ENCODE measurements around the gene ADAM15.

ADAM15 gene

DNA sequence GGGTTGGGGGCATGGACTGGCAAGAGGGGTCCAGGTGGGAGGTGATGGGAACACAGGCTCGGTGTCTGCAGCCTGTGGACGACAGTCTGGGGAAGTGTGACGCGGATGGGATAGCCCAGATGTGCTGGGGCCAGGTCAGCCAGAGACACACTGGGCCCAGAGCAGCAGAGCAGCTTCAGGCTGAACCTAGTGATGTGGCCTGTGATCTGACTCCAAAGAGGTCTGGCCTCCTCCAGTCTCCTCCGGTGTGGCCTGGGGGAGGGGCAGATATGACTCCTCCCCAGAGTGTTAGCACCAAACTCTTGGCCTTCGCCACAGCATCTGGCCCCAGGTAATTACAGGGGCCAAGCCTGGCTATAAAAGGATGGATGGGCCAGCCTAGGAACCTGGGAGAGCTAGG lies 41.0 kb downstream of the ADAM15 start:
- no peak for DNase-seq

DNA sequence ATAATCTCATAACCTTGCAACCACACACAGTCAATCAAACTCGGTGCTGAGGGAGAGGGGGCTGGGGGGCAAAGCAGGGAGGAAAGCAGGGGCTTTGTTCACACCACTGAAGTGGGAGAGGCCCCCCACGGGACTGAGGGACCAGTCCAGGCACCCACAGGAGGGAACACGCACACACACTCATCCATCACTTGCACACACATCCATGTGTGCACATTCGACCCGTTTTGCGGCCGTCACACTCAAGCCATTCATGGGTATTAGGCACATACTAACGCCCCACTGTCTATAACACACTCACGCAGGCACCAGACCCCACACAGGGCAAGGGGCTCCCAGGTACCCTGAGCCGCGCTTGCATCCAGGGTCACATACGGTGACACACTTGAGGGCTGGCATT lies 41.5 kb downstream of the ADAM15 start:
- DNase-seq: no peak

DNA sequence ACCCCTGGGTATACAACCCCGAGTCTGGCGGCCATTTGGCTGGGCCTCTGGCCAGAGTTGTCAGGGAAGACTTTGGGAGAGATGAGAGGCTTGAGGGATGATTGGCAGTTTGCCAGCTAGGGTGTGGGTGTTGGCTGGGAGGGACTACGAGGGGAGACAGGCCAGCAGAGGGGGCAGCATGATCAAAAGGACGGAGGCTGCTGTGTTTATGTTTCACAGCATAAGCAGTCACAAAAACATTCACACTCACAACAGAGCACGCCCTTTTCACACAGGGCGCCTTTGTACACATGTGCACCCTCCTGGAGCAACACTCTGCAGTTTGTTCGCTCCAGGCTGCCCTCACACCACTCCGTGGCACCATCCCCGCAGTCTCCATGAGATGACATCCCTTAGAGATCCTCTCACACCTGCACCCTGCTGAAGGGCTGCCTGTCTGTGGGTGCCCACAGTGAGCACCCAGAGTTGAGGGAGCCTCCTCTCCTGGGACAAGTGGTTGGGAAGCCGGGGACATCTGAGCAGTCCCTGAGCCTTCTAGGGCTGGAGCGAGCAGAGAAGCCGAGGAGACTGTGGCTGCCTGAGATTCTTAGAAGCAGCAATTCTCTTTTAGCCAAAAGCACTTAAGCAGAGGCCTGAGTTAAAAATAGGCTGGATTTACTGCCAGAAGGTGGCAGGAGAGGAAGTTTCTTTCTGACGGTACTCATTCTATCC lies 43.0 kb downstream of the ADAM15 start:
- peak; percentile 97 for DNase-seq

DNA sequence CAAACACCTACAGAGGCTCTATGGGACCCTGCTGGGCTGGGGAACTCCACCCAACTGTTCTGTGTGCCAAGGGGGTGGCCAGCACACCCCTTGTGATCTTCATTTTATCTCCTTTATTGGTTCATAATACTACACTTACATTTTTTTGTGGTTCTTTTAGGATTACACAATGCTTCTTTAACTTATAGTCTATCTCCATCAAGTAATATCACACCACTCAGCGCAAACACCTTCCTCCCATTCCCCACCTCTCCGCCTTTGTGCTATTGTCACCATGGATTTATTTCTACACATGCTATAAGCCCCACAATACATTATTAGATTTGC lies 43.5 kb downstream of the ADAM15 start:
- DNase-seq: no peak

DNA sequence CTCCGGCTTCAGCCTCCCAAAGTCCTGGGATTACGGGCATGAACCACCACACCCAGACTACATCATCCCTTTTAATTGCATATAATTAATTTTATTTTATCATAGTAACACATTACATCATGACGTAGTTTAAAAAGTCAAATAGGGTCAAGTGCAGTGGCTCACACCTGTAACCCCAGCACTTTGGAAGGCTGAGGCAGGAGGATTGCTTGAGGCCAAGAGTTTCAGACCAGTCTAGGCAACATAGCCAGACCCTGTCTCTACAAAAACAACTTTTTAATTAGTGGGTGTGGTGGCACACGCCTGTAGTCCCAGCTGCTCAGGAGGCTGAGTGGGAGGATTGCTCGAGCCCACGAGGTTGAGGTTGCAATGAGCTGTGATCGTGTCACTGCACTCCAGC lies 48.2 kb downstream of the ADAM15 start:
- DNase-seq: no peak

DNA sequence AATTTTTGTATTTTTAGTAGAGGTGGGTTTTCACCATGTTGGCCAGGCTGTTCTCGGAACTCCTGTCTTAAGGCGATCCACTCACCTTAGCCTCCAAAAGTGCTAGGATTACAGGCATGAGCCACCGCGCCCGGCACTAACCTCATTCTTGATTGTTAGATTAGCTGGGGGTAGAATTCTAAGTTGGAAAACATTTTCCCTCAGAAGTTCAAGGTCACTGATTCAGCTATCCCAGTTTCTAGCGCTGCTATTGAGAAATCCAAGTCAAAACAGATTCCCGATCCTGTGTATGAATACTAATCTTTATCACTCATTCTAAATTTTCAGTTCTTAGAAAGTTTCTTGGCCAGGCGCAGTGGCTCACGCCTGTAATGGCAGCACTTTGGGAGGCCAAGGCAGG lies 52.2 kb downstream of the ADAM15 start:
- DNase-seq: no peak

DNA sequence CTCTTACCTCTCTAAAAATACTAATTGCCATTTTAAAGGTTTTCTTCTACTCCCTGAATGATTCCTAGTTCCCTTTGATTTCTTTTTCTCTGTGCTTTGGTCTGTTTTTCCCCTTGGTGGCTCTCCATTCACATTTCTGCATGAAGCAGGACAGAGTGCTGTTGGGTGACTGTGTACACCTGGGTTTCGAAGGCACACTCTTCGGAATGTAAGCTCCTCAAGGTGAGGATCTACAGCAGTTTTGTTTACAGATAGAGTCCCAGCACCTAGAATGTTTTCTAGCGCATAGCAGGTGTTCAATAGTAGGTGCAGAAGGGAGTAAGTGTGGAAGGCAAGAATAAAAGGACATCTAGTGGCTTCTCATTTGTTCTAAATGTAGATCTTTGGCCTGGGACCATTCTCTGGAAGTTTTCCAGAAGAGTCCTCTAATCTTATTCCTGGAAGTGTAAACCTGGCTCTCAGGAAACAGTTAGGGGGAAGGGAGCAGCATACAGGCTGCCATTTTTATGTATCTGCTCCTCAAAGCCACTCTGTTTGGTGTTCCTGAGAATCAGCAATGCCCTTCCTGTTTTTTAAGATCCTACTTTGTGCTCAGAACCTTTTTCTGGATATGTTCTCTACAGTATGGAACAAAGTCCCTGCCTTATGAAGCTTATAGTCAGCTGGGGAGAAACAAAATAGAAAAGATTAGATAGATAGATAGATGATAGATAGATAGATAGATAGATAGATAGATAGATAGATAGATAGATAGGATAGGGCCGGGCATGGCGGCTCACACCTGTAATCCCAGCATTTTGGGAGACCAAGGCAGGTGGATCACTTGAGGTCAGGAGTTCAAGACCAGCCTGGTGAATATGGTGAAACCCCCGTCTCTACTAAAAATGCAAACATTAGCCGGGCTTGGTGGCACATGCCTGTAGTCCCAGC lies 53.8 kb downstream of the ADAM15 start:
- DNase-seq: no peak

DNA sequence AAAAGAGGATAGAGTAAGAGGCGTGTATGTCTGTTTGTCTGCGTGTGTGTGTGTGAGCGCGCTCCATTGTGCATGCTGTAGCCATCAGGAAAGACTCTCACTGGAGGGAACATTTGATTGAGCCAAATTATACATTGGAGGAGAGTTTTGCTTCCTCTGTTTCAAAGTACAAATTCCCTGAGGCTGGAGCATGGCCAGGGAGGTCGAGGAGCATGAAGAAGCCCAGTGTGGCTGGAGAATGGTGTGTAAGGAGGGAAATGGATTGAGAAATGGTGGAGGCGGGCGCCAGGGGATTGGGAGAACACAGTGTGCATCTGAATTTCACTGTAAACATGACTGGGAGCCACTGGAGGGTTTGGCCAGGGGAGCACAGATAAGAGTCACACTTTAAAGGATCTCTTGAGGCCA lies 54.5 kb downstream of the ADAM15 start:
- DNase-seq: no peak

DNA sequence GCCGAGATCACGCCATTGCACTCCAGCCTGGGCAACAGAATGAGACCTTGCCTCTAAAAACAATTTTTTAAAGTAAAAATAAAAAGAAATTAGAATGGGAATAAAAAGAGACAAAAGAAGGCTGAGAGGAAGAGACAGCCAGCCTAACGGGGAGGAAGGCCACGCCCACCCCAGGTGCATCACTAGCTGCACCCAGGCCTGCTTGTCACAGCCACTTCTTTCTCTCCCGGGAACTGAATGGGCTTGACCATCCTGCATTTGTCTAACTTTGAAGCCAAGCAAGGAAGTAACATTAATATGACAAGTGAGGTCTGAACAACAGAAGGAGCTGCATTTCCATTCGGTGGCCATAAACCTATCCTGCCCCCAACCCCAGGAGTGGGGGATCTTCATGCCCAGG lies 55.7 kb downstream of the ADAM15 start:
- DNase-seq: no peak

DNA sequence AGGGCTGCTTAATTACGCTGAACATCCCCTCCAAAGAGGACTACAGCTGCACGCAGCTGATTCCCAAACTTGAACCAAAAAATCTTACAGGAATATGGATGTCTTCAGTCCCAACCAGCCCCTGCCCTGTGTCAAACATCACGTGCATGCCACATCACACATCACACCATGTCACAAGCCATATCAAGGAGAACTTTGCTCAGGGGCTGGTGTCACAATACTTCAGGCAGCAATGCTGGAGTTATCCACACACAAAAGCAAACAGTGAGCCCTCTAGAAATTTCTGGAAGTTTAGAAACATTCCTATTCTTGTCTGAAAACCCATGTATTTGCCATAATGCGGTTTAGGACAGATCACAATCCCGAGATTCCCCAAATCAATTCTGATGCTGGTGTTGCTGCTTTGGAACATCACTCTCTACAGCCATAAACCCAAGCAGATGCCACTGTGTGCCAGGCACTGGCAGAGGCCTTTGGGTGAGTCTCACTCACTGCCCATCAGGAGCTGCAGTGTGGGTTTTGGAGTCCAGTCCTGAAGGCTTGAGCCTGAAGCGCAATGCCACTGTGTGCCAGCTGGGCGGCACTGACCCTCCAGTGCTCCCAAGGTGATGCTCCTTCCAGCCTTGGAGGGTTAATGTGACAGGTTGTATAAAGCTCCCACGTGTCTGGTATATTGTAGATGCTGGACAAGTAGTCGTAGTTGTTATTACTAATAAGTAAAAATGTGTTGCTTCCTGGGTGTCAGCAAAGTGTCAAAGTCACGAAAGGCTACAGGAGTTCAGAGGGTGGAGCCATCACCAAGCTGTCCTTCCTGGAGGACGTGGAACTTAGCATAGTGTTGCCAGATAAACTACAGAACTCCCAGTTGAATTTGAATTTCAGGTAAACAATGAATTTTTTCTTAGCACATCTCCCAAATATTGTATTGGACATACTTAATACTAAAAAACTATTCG lies 56.5 kb downstream of the ADAM15 start:
- no peak for DNase-seq

DNA sequence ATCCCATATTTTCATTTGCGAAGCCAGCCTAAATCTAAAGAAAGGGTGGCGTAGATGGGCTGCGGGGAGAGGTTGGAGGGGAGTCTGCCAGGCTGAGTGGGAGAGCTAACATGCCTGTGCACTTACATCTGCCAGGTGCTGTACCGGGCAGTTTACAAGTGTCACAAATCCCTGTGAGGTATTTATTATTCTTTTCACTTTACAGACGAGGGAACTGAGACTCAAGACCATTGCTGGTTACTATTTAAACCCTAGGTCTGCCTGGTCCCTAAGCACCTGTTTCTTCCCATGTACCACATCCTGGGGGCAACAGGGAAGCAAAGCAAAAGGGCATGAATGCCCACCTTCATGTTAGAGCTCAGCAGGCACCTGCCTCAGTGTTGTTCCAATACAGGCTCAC lies 57.2 kb downstream of the ADAM15 start:
- no peak for DNase-seq

DNA sequence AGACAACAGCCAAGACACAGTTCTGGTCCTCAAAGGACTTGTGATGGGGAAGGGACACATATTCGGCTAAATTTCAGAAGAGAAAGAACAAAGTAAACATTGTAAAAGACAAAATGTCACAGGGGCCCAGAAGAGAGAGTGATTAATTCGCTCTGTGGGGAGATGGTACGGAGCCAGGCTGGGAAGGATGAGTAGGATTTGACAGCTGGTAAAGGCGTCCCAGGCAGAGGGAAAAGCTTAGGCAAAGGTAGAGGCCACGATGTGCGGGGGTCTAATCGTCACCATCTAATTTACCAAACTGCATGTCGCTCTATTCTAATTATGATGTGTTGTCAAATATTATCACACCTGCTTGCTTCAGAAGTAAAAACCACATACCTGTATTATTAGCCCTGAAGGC lies 59.3 kb downstream of the ADAM15 start:
- DNase-seq: no peak

DNA sequence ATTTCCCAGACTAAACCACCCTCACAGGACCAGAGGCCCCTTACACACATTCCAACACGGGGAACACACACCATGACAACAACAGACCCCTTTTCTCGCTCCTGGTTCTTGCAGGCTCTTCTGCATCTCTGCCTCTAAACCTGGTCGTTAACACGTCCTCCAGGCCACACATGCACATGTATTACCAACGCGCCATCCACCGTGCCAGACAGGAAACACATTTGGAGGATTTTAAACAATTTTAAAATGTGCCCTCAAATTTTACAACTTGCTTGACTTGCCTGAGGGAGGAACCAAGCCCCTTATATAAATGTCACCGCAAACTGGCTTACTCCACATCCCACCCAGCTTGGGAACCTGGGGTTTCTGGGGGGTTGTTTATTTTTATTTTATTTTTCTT lies 59.7 kb downstream of the ADAM15 start:
- DNase-seq: no peak

All from COR-L47 (cell line).